MM.1S (cell line): Measurements from ENCODE around the gene SREBF1.

ENCODE experiments used
- DNase-seq: peaks from one replicate; pipeline ENCODE4 v3.0.0-alpha.2; 2015
- H2AFZ ChIP-seq: fragments of 300-600 bp; sonication (generic); 2 replicates; pipeline ENCODE4 v1.6.0; 2016; ENCODE audit warnings: antibody characterized with exemption, low read length
- H3F3A ChIP-seq: fragments of 300-600 bp; sonication (generic); 2 replicates; pipeline ENCODE4 v1.6.1; 2016; ENCODE audit warnings: mild to moderate bottlenecking, antibody characterized with exemption, low read length, moderate library complexity, mixed read lengths; ENCODE audit not compliant: insufficient read depth
- H3K27ac ChIP-seq: fragments of 300-600 bp; sonication (generic); 2 replicates; pipeline ENCODE4 v1.5.1; 2016; ENCODE audit warnings: mild to moderate bottlenecking, low read length
- H3K27me3 ChIP-seq: fragments of 300-600 bp; sonication (generic); replicated peaks from 2 replicates; pipeline ENCODE4 v1.6.0; 2016; ENCODE audit warnings: low read length; ENCODE audit not compliant: insufficient read depth
- H3K36me3 ChIP-seq: fragments of 300-600 bp; sonication (generic); replicated peaks from 2 replicates; pipeline ENCODE4 v1.6.1; 2016; ENCODE audit warnings: mild to moderate bottlenecking, low read length, mixed read lengths; ENCODE audit not compliant: insufficient read depth
- H3K4me1 ChIP-seq: fragments of 300-600 bp; sonication (generic); 2 replicates; pipeline ENCODE4 v1.6.1; 2016; ENCODE audit warnings: low read length, mixed read lengths
- H3K4me2 ChIP-seq: fragments of 300-600 bp; sonication (generic); 2 replicates; pipeline ENCODE4 v1.6.0; 2016; ENCODE audit warnings: low read depth, low read length
- H3K4me3 ChIP-seq: fragments of 300-600 bp; sonication (generic); 2 replicates; pipeline ENCODE4 v1.5.1; 2016; ENCODE audit warnings: low read length, mixed read lengths
- H3K79me2 ChIP-seq: fragments of 300-600 bp; sonication (generic); 2 replicates; pipeline ENCODE4 v1.6.1; 2016; ENCODE audit warnings: mixed run types, low read length, mixed read lengths
- H3K9ac ChIP-seq: fragments of 300-600 bp; sonication (generic); 2 replicates; pipeline ENCODE4 v1.6.1; 2016; ENCODE audit warnings: low read length, mixed read lengths
- H3K9me2 ChIP-seq: fragments of 300-600 bp; sonication (generic); replicated peaks from 2 replicates; pipeline ENCODE4 v1.6.1; 2016; ENCODE audit warnings: mild to moderate bottlenecking, low read length, mixed read lengths; ENCODE audit not compliant: insufficient read depth
- H3K9me3 ChIP-seq: fragments of 300-600 bp; sonication (generic); replicated peaks from 2 replicates; pipeline ENCODE4 v1.6.1; 2016; ENCODE audit warnings: mild to moderate bottlenecking, low read length, mixed read lengths; ENCODE audit not compliant: insufficient read depth
- H4K20me1 ChIP-seq: fragments of 300-600 bp; sonication (generic); 2 replicates; pipeline ENCODE4 v1.6.1; 2016; ENCODE audit warnings: mild to moderate bottlenecking, low read length, moderate library complexity, mixed read lengths; ENCODE audit not compliant: insufficient read depth
- EZH2 ChIP-seq: fragments of 300-600 bp; sonication (generic); optimal IDR thresholded peaks from 2 replicates; pipeline ENCODE3; 2017; ENCODE audit warnings: low read depth, mild to moderate bottlenecking, antibody characterized with exemption, low read length, mixed read lengths
- EZH2phosphoT487 ChIP-seq: fragments of 300-600 bp; sonication (generic); IDR thresholded peaks from 2 replicates; pipeline ENCODE4 v1.6.1; 2018; ENCODE audit warnings: antibody characterized with exemption, low read length
- TF ChIP-seq, protein P1 (sequence below): fragments of 300-600 bp; sonication (generic); IDR thresholded peaks from 2 replicates; pipeline ENCODE4 v1.5.1; 2016; ENCODE audit warnings: antibody characterized with exemption, low read length, mixed read lengths

Gene SREBF1

DNA sequence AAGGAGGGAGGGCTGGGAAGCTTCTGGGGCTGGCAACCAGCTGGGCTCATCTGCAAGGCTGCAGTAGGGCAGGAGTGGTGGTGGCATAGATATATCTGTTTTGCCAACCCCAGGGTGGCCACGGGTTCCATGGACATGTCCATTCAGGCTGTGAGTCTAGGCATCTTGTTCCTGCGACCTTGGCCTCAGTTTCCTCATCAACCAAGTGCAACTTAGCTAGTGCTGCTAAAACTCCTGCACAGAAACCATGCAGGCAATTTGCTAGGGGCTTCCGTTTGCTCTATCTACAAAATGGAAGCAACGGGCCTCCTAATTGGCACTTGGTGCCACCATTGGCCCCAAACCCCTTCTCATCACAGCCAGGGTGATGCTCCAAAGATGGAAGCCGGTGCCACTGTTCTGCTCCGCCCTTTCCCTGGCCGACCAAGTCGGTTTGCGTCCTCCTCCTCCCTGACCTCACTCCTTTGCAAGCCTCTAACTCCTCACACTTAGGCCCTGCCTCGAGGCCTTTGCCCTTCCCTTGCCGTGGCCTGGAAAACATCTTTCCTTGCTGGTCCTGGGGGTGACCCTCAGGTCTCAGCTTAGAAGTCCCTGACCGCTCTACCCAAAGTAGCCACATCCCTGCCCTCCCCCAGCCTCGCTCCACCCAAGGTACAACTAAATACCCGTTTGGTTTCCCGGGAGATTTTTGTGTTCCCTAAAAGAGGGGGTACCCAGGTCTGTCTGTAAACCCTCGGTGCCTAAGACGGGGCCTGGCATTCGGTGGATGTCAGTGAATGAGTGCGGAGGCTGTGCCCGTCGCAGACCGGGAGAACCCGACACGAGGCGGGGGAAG, 1.2 kb downstream of the SREBF1 start:
- no peaks in the 10 kb centered on the region for H4K20me1 ChIP-seq
- H3K36me3 ChIP-seq: no peaks in the 10 kb centered on the region
- peak overlapping the region; percentile 99; the same call in 1 of the 2 replicates for H3K9ac ChIP-seq
- H3K27me3 ChIP-seq: no peaks in the 10 kb centered on the region
- H2AFZ ChIP-seq: no peak overlapping the region
- no peak overlapping the region; the same call in 1 of the 2 replicates for H3K27ac ChIP-seq
- DNase-seq: no peak
- H3F3A ChIP-seq: peaks cover 8% of the 10 kb centered on the region
- H3K4me3 ChIP-seq: peak overlapping the region; percentile 91
- H3K9me2 ChIP-seq: no peaks in the 10 kb centered on the region
- H3K4me2 ChIP-seq: peak overlapping the region; percentile 96
- H3K4me1 ChIP-seq: peaks cover 46% of the 10 kb centered on the region
- TF ChIP-seq EZH2: no peak
- TF ChIP-seq EZH2phosphoT487: no peak
- TF ChIP-seq, protein P1, sequence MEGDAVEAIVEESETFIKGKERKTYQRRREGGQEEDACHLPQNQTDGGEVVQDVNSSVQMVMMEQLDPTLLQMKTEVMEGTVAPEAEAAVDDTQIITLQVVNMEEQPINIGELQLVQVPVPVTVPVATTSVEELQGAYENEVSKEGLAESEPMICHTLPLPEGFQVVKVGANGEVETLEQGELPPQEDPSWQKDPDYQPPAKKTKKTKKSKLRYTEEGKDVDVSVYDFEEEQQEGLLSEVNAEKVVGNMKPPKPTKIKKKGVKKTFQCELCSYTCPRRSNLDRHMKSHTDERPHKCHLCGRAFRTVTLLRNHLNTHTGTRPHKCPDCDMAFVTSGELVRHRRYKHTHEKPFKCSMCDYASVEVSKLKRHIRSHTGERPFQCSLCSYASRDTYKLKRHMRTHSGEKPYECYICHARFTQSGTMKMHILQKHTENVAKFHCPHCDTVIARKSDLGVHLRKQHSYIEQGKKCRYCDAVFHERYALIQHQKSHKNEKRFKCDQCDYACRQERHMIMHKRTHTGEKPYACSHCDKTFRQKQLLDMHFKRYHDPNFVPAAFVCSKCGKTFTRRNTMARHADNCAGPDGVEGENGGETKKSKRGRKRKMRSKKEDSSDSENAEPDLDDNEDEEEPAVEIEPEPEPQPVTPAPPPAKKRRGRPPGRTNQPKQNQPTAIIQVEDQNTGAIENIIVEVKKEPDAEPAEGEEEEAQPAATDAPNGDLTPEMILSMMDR: no peak
- peaks cover 48% of the 10 kb centered on the region for H3K79me2 ChIP-seq
- H3K9me3 ChIP-seq: no peaks in the 10 kb centered on the region

DNA sequence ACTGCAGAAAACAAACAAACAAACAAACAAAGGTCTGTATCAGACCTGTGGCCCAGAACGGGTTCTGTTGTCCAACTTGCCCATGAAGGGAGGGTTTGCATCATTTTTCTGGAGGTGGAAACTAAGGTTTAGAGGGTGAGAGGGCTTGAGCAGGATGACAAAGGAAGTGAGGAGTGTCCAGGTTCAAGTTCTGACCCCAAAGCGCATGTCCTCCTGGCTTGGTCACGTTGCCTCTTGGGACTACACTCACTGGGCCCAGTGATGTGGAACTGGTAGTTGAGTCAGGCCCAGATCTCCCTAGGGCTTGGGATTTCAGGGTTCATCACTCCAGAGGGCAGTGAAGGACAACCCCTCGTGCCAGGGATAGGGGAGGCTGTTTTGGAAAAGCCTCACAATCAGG, 1.8 kb downstream of the SREBF1 start:
- Histone ChIP-seq H3K4me1 (peaks cover 51% of the 10 kb centered on the region), H3K9me3 (no peaks in the 10 kb centered on the region), H3K9me2 (no peaks in the 10 kb centered on the region), H4K20me1 (no peaks in the 10 kb centered on the region), H3K4me2 (peak overlapping the region; percentile 96), H3K27ac (no peak overlapping the region), H3K9ac (no peak overlapping the region), H3K36me3 (no peaks in the 10 kb centered on the region), H3F3A (peaks cover 12% of the 10 kb centered on the region), H2AFZ (no peak overlapping the region), H3K79me2 (peaks cover 54% of the 10 kb centered on the region), H3K27me3 (no peaks in the 10 kb centered on the region), H3K4me3 (no peak overlapping the region)
- TF ChIP-seq EZH2phosphoT487 (no peak), EZH2 (no peak)
- TF ChIP-seq, protein P1: no peak
- no peak for DNase-seq

DNA sequence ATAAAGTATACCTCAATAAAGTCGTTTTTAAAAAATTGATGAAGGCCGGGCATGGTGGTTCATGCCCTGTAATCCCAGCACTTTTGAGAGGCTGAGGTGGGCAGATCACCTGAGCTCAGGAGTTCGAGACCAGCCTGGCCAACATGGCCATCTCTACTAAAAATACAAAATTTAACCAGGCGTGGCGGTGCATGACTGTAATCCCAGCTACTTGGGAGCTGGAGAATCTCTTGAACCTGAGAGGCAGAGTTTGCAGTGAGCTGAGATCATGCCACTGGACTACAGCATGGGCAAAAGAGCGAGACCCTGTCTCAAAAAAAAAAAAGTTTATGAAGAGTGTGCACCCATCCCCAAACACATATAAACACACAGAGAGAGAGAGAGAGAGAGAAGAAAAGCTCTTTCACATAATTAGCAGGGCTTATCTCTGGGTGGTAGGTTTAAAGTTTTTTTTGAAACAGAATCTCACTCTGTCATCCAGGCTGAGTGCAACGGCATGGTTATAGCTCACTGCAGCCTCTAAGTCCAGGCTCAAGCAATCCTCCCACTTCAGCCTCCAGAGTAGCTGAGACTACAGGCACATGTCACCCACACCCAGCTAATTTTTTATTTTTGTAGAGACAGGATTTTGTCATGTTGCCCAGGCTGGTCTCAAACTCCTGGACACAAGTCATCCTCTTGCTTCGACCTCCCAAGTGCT, 3.0 kb downstream of the SREBF1 start:
- no peak overlapping the region; the same call in 1 of the 2 replicates for H3K9ac ChIP-seq
- peaks cover 21% of the 10 kb centered on the region for H3F3A ChIP-seq
- no peaks in the 10 kb centered on the region for H4K20me1 ChIP-seq
- H3K27ac ChIP-seq: peak overlapping the region; percentile 36; the same call in 1 of the 2 replicates
- no peak for DNase-seq
- peak overlapping the region; percentile 96; the same call in 1 of the 2 replicates for H3K4me2 ChIP-seq
- no peaks in the 10 kb centered on the region for H3K36me3 ChIP-seq
- H3K9me3 ChIP-seq: no peaks in the 10 kb centered on the region
- peaks cover 50% of the 10 kb centered on the region for H3K4me1 ChIP-seq
- no peaks in the 10 kb centered on the region for H3K9me2 ChIP-seq
- no peak overlapping the region for H2AFZ ChIP-seq
- H3K27me3 ChIP-seq: no peaks in the 10 kb centered on the region
- peaks cover 57% of the 10 kb centered on the region for H3K79me2 ChIP-seq
- no peak for TF ChIP-seq EZH2phosphoT487
- no peak for TF ChIP-seq EZH2
- TF ChIP-seq, protein P1: no peak
- no peak overlapping the region for H3K4me3 ChIP-seq
